Kidney (tissue), 14 donors: ENCODE results near the gene GOLGA2. TPM values are rescaled to one million over a fixed set of nuclear protein-coding genes. Genes with fewer than 3 reads are reported as not detected.

Source experiments
- DNase-seq, 5 donors: peaks; one replicate each; pipeline ENCODE4 v3.0.0-alpha.2; 2013 to 2020
- FAIRE-seq: peaks from 2 replicates; lab custom pipeline; 2012; peaks lifted over from hg19 to GRCh38; lab: Jason Lieb, UNC
- H3K27ac ChIP-seq, 2 donors: one replicate each; pipeline ENCODE4 v1.7.0; 2013; ENCODE audit warnings: low read depth in 2 of 2, low read length in 2 of 2, inconsistent platforms in 1 of 2
- H3K27me3 ChIP-seq: one replicate; pipeline ENCODE4 v1.7.1; 2013; ENCODE audit warnings: low read length, inconsistent platforms; ENCODE audit not compliant: control insufficient read depth, insufficient read depth
- H3K36me3 ChIP-seq, 3 donors: one replicate each; pipeline versions ENCODE4 v1.7.0 to v1.7.1; 2013; ENCODE audit warnings: low read length in 3 of 3, control low read depth in 1 of 3, inconsistent platforms in 1 of 3; ENCODE audit not compliant: insufficient read depth in 3 of 3, control insufficient read depth in 2 of 3
- H3K4me1 ChIP-seq, 3 donors: one replicate each; pipeline versions ENCODE4 v1.7.0 to v1.7.1; 2013; ENCODE audit warnings: low read length in 3 of 3, inconsistent platforms in 1 of 3, low read depth in 1 of 3; ENCODE audit not compliant: control insufficient read depth in 2 of 3, insufficient read depth in 2 of 3
- H3K4me3 ChIP-seq, 3 donors: one replicate each; pipeline versions ENCODE4 v1.7.0 to v1.8.1; 2013; ENCODE audit warnings: low read length in 3 of 3, control low read depth in 1 of 3, inconsistent platforms in 1 of 3
- H3K9ac ChIP-seq, 3 donors: one replicate each; pipeline versions ENCODE4 v1.7.0 to v1.7.1; 2013; ENCODE audit warnings: low read length in 3 of 3, control low read depth in 1 of 3, inconsistent platforms in 1 of 3
- H3K9me3 ChIP-seq, 3 donors: one replicate each; pipeline versions ENCODE4 v1.7.0 to v1.7.1; 2013; ENCODE audit warnings: low read length in 3 of 3, control low read depth in 1 of 3, inconsistent platforms in 1 of 3; ENCODE audit not compliant: control insufficient read depth in 2 of 3, insufficient read depth in 1 of 3
- intact Hi-C: fragments of 100-400 bp; cut with DNase I; formaldehyde crosslinking; loops from one replicate; pipeline ENCODE4 v1.11.1; 2022
- polyA plus RNA-seq: library from polyadenylated mRNA; stranded (reverse); fragments of 350-450 nt; fragmentation: Illumina TruSeq; extraction: RNeasy Lipid Tissue Mini Kit (QIAGEN cat#74804); gene quantifications from one replicate; pipeline ENCODE4 v1.2.3, GENCODE V29; 2014; ENCODE audit warnings: low read depth, low replicate concordance; ENCODE audit not compliant: insufficient read depth
- total RNA-seq: library from RNA; stranded (reverse); fragmentation: NEBNext Ultra II Directional; extraction: Animal tissue kit (Norgen Biotek cat#: 25700); gene quantifications from one replicate; pipeline ENCODE4 v1.2.1, GENCODE V29; 2021
- TF ChIP-seq, protein P1 (sequence below): IDR thresholded peaks from 3 replicates; pipeline ENCODE4 v1.5.1; 2012; ENCODE audit warnings: mild to moderate bottlenecking, moderate library complexity, borderline replicate concordance; ENCODE audit not compliant: insufficient read depth; ENCODE audit errors: extremely low read depth
- donor health status: control.
- donor health status: control.
- donor health status: control.
- donor health status: control.
- donor health status: control.
- donor health status: DM: yes; HTN: yes; CAD: no.
- donor health status: Normal renal cell carcinoma (clear cell type).

Gene GOLGA2
- total and polyA plus RNA-seq, 2 donors from 2014 or later, result 42.9 to 79.7 TPM

DNA sequence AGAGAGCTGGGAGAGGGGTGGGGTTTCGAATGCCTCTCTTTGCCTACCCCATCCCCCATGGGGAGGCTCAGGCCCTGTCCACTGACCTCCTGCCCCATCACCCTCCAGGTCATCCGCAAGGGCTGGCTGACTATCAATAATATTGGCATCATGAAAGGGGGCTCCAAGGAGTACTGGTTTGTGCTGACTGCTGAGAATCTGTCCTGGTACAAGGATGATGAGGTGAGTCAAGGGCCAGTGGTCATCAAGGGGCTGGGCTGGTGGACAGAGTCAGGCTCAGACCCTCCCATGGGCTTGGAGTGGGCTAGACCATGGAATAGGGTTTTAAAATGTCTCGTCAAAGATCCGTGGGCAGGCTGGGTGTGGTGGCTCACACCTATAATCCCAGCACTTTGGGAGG, 33.7 kb downstream of the GOLGA2 start:
- no peaks in the 10 kb centered on the region for H3K36me3 ChIP-seq
- DNase-seq (no peak), FAIRE-seq (no peak)
- H3K27ac ChIP-seq, result no peak overlapping the region
- no peaks in the 10 kb centered on the region for H3K27me3 ChIP-seq
- no peak overlapping the region for H3K4me3 ChIP-seq
- TF ChIP-seq, protein P1, sequence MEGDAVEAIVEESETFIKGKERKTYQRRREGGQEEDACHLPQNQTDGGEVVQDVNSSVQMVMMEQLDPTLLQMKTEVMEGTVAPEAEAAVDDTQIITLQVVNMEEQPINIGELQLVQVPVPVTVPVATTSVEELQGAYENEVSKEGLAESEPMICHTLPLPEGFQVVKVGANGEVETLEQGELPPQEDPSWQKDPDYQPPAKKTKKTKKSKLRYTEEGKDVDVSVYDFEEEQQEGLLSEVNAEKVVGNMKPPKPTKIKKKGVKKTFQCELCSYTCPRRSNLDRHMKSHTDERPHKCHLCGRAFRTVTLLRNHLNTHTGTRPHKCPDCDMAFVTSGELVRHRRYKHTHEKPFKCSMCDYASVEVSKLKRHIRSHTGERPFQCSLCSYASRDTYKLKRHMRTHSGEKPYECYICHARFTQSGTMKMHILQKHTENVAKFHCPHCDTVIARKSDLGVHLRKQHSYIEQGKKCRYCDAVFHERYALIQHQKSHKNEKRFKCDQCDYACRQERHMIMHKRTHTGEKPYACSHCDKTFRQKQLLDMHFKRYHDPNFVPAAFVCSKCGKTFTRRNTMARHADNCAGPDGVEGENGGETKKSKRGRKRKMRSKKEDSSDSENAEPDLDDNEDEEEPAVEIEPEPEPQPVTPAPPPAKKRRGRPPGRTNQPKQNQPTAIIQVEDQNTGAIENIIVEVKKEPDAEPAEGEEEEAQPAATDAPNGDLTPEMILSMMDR, result no peak
- peaks cover 0 to 6% (median 4%) of the 10 kb centered on the region in 3 donors for H3K4me1 ChIP-seq
- no peak overlapping the region for H3K9ac ChIP-seq
- intact Hi-C loops, result no loop called here
- H3K9me3 ChIP-seq, result no peaks in the 10 kb centered on the region

DNA sequence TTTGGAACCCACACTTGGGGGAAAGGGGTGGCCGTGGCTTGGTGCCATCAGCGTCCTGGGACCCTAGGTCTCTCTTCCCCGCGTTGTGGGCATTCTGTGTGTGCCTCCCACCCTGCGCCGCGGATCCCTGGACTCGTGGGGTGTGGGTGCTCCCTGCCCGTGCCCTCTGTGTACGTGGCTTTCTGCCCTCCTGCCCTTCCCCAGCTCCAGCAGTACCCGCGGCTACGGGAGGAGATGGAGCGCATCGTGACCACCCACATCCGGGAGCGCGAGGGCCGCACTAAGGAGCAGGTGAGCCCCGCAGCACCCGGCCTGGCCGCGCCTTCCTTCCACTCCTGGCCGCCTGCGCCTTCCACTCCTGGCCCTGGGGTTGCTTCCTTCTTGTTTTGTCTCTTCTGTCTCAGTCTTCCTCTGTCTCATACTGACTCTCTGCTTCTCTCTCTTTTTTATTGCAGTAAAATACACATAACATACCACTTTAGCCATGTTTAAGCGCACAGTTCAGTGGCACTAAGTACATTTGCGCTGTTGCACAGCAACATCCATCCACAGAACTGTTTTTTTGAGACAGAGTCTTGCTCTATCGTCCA, 41.9 kb downstream of the GOLGA2 start:
- no peak for FAIRE-seq
- DNase-seq, result peak in 1 of 5 donors; percentile 55
- intact Hi-C loops, result no loop called here

DNA sequence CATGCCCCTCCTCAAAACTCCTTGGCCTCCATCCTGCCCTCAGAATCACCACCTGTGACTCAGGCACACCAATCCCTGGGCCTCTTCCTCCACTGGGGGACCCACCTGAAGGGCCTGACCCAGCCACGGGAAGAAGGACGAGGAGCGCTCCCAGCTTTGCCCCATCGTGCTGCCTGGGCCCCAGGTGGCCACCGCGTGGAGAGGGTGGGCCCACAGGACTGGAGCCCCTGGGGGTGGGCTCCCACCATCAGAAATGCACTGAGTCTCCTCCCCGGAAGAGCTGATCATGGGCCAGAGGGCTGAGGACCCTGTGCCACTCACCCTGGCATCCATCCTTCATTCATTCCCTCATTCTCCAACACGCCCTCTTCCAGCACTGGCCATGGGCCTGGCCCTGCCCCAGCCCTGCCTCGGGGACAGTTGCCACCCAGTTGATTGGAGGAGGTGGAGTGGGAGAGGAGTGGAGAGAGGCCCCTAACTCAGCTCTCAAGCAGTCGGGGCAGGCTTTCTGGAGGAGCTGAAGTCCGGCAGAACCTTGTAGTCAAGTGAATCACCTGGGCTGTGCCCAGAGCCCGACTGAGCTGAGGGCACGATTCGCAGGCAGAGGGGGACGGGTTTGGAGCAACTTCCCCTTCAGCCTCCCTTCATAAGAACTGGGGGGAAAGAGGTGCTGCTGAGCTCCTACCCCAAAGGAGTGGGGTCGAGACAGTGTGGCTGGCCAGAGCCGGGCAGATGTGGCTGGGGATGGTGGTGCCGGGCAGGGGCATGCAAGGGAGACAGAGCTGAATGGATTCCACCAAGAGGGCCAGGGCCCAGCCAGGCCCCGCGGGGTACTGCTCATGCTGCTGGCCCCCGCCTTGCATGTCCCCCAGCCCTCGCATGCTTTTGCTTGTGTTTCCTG, 43.0 kb downstream of the GOLGA2 start:
- no peak overlapping the region for H3K9ac ChIP-seq
- TF ChIP-seq, protein P1, result no peak
- peak in 2 of 5 donors; percentile 28 to 48 for DNase-seq
- no peaks in the 10 kb centered on the region for H3K9me3 ChIP-seq
- H3K4me3 ChIP-seq, result no peak overlapping the region
- H3K27ac ChIP-seq, result no peak overlapping the region
- intact Hi-C loops, result no loop called here
- no peak for FAIRE-seq
- H3K4me1 ChIP-seq, result no peaks in the 10 kb centered on the region
- no peaks in the 10 kb centered on the region for H3K27me3 ChIP-seq
- no peaks in the 10 kb centered on the region for H3K36me3 ChIP-seq

More for the DNA sequence above, 41.9 kb downstream of the GOLGA2 start:
- Histone ChIP-seq H3K4me1 (no peaks in the 10 kb centered on the region), H3K36me3 (no peaks in the 10 kb centered on the region), H3K27me3 (no peaks in the 10 kb centered on the region), H3K27ac (no peak overlapping the region), H3K9ac (no peak overlapping the region), H3K4me3 (no peak overlapping the region), H3K9me3 (no peaks in the 10 kb centered on the region)
- TF ChIP-seq, protein P1, result no peak
